GM19395 (cell line): ENCODE data around the gene GGACT.
"Not testable (repeated sequence)": the region's sequence is repeated elsewhere in the genome, so short reads cannot be mapped to it uniquely, and the experiment has no call there.

Source experiments
- ATAC-seq: cut with Tn5 transposase; IDR thresholded peaks from one replicate; pipeline ENCODE4 v1.9.1; 2021; ENCODE audit warnings: mild to moderate bottlenecking, moderate library complexity; ENCODE audit not compliant: unreplicated experiment

GGACT gene

DNA sequence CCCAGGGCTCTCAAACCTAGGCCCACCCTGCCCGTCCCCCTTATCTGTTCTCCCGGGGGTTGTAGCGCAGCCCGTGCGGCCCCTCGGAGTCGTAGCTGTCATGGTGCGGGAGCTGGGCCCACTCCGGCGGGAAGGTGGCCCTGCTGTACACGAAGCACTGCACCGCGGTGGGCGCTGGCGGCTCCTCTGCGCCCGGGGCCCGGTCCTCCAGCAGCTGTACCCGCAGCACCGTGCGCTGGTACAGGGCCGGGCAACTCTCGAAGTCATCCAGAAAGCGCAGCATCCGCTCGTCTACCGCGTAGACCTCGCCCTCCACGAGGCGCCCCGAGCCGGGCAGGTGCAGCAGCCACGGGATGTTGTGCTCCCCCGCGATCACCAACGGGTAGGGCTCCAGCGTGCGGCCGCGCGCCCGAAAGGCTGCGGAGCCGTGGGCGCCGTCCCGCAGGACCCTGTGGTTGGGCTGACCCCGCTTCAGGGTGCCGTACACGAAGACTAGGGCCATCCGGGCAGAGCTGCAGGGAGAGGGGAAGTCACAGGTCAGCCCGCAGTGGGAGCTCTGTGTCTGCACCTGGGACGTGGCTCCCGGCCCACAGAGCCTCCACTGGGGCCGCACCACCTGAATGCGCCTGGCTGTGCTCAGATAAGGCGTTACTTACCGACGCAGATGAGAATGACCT, 56.4 kb downstream of the GGACT start:
- ATAC-seq = no peak

DNA sequence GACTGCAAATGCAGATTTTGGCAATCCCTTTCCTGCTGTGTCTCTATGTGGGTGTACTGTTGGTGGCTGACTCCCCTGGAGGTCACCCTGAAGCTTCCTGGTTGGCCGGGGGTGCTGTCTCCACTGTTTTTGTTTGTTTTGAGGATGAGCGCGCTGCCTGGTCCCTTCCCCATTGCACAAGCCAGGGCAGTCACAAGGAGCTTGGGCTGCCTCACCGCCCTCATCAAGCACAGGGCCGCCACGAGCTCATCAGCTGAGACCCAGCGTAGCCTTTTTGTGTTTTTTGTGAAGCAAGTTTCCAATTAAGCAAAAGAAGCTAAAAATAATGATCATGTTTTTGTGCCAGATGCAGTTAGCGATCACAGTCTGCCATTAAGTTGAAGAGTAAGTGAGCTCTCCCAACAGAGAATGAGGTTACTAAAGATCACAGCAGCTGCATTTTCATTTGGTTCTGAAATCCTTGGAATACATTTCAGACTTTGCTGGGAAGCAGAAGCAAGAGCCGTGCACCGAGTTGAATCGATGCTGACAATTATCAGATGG, 57.8 kb downstream of the GGACT start:
- ATAC-seq = no peak

DNA sequence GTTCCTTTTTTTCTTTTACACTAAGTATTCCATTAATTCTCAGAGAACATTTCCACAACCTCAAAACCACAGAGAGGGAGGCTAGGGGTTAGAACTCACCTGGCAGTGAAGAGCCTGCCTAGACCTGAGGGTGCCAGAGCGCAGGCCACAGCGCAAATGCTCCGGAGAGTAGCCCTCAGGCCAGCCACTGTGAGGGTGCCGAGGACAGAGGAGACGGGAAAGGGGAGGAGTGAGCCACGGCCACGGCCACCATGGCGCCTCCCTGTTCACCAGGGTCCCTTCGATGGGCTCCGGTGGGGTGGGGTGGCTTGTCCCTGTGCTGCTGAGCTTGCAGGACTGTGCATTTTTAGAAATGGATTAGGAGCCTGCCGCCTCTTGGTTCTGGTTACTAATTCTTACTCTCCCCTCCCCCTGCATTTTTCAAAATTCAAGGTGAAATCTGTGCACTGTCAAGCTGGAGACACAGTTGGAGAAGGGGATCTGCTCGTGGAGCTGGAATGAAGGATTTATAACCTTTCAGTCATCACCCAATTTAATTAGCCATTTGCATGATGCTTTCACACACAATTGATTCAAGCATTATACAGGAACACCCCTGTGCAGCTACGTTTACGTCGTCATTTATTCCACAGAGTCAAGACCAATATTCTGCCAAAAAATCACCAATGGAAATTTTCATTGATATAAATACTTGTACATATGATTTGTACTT, 58.8 kb downstream of the GGACT start:
- ATAC-seq = no peak

DNA sequence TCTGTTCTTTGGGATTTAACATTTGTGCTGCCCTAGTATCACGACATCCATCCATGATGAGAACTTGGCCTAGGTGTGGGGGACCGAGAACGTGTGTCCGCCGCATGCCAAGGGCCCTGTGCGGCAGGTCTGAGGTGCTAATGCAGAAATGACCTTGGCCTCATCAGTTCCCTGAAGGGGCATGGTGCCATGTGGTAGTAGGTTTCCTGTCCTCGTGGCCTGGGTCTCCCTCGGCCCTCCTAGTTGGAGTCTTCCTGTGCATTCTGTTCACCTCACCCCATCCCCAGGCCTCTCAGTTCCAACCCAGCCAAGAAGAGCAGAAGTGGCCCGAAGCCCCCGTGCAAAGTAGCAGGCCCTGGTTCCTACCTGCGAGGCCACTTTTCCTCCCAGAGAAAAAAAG, 59.8 kb downstream of the GGACT start:
- no peak for ATAC-seq

DNA sequence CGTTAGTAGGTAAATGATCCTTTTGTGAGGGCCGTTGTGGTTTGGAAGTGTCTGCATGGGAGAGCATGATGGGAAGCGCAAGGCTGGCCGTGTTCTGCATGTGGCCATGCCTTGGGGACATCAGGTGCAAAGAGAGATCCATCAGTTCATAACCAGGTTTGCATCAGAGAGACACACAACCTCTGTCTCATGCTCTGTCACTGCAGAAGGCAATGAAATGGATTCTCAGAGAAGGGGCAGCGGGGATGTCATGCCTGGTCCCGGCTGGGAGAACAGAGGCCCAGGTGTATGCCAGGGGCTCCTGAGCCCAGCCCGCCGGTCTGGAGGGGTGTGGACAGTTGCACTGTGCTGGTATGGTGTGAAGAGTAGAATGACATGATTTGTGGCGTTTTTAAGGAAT, 60.2 kb downstream of the GGACT start:
- ATAC-seq = no peak

DNA sequence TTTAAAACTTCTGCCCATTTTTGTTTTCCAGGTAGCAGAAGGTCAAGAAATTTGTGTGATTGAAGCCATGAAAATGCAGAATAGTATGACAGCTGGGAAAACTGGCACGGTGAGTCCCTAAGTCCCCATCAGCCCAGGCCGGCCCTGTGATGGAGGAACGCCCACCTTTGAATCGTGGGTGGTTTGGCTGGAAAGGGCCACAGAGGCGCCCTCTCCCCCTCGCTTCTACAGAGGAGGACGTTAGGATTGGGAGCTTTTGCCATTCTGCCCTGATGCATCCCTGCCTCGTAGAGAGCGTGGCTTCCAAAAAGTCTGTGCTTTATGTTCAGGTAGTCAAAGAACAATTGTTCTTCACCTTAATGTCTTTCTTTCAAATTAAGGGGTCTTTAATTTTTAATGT, 60.9 kb downstream of the GGACT start:
- no peak for ATAC-seq

DNA sequence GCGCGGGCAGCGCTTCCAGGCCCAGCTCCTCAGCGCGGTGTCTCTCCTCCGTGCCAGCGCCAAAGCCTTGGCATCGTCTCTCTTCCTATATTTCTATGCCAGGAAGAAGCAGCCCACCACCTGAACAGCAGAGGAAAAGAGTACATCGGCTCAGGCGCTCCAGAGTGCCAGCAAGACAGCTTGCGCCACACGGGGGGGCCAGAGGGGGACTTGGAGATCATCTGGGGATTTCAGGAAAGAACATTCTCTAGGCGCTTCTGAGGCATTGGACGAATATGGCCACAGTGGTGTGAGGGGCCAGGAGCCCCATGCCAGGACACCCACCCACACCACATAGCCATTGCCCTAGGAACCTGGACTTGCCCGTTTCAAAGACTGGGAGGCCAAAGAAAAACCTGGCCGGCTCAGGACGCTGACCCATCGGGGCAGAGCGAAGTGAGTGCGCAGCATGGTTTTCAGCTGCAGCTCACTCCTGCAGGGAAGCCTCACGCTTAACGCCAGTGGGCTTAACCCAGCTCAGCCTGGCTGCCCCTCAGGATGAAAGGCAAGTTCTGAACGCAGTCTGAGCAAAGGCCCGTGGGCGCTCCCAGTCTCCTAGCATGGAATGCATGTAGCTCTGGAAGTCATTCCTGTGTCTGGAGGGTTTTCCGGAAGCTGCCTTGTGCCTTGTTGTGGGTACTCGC, 62.1 kb downstream of the GGACT start:
- ATAC-seq = no peak

DNA sequence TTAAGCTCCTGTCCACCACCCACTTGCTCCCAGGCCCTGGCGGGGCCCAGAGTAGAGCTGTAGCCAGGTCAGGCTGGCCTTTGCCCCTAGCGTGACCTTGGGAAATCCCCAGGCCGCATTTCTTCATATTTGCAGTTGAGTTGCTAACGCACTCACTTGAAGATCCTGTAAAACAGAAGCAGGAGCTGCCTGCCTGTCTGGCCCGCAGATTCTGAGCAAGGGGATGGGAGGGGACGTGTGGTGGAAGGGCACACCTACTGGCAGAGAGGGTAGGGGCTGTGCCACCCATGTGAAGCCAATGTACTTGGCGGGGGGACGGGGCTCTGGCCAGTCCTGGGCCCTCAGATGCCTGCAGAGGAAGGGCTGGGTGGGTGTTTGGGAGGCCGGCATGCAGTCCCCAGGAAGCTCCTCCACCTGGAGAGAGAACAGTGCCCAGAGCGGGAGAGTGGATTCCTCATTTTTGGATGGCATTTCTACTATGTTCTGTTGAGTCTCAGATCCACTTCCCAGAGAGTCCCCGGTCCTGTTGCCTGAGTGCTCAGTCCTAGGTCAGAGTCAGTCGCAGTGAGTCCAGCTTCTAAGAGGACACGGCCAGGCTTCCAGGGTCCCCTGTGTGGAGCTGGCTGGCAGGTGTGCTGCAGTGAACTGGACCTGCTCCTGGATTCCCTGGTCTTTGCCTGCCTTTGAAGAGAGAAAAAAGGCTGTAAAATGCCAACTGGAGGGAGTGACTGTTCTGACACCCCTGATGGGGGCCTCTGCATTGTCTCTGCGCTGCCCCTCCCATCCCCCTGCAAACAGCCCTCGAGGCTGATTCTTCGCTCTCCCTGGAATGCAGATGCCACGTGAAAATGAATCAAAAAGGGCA, 62.9 kb downstream of the GGACT start:
- ATAC-seq = no peak

DNA sequence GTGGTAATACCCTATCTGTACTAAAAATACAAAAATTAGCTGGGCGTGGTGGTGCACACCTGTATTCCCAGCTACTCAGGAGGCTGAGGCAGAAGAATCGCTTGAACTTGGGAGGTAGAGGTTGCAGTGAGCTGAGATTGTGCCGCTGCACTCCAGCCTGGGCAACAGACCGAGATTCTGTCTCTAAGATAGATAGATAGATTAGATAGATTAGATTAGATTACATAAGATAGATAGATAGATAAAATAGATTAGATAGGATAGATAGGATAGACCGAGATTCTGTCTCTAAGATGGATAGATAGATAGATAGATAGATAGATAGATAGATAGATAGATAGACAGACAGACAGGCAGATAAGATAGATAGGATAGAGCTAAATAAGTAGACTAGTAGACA, 63.9 kb downstream of the GGACT start:
- not testable (repeated sequence) for ATAC-seq

DNA sequence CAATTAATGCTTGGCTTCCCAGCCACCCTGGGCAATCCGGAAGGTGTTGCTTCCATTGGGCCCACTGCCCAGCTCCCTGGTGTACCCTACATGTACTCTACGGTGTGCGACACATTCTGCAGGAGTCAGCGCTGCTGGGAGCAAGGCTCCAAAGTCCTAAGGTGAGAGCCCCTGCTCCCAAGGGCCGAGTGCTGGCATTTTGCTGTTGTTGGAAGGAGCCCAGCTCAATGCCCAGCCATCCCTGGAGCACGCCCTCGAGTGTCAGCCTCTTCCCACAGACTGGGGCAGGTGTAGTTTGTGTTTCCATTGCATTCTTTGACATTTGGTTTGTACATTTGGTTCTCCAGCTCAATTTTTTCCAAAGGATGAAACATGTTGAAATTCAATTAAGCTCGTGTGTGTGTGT, 64.6 kb downstream of the GGACT start:
- no peak for ATAC-seq

DNA sequence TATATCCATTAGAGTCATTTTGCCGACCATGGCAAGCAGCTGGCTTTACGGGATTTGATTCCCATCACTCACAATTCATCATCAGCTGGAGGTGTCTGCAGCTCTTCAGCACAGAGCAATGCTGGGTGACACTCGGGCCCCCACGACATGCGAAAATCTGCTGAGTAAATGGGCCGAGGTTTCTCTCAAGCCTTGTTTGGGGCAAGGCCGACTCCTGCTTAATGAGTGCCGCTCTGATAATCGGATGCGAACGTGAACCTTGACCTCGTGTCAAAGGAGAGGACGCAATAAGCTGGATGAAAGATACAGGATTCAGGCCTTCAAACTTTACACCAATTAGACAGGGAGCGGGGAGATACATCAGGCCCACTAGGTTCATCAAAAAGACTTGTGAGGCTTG, 65.2 kb downstream of the GGACT start:
- ATAC-seq = no peak

DNA sequence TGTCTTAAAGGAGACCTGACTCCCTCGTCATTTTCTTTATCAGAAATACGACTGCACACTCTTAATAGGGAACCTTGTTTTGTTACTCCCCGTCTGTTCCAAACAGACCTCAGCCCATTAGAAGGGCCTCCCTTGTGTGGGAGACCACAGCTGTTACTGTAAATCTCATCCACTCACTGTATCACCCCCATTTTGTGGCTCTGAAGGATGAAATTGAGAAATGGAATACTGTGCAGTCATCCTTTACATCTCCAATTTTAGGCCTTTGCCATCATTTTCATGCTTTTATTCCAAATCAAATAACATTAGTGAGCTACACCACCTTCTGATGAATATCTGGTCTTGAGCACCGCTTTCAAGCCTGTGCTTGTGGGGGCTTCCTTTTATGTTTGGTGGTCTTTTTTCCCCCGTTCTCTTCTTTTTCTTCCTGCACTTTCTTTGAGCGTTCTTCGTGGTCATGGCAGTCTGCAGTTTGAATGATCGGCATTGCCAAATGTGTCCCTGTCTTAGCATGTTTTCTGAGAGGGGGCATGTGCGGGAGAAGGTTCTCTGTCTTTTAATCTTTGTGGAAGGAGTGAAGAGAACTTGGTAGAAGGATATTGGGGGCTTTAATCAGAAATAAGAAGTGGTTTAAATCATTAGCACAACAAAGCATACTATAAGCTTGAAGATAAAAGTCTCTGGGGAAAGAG, 65.8 kb downstream of the GGACT start:
- ATAC-seq = no peak

DNA sequence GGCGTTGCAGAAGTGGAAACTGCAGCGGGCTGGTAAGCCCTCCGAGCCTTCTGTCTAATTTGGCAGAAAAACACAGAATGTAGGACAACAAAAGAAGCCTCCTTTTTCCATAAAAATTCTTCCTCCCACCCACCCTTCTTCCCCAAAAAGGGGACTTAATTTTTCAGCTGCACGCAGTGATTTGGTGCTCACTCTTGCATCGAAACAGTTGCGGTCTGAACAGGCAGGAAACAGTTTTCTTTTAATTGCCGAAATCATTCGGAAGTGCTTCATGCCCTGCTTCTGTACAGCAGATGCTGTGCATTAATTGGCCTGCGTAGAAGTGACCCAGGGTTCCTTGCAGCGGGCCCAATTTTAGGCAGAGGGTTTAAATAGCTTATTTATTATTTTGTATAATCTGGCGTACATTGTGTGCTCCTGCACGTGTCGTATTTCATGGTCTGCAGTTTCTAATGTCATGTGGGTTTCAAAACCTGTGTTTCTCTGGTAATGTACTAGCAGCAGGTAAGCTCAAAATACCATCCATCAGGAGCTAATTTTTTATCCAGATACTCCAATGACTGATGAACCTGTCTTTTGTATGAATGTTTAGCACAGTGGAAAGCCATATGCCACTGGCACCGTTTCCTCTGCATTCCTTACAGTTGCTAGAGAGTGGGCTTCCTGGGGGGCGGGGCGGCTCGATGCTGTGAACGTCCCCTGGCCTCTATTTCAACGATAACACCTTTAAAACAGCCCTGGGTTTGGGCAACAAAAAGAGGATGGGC, 66.6 kb downstream of the GGACT start:
- no peak for ATAC-seq

DNA sequence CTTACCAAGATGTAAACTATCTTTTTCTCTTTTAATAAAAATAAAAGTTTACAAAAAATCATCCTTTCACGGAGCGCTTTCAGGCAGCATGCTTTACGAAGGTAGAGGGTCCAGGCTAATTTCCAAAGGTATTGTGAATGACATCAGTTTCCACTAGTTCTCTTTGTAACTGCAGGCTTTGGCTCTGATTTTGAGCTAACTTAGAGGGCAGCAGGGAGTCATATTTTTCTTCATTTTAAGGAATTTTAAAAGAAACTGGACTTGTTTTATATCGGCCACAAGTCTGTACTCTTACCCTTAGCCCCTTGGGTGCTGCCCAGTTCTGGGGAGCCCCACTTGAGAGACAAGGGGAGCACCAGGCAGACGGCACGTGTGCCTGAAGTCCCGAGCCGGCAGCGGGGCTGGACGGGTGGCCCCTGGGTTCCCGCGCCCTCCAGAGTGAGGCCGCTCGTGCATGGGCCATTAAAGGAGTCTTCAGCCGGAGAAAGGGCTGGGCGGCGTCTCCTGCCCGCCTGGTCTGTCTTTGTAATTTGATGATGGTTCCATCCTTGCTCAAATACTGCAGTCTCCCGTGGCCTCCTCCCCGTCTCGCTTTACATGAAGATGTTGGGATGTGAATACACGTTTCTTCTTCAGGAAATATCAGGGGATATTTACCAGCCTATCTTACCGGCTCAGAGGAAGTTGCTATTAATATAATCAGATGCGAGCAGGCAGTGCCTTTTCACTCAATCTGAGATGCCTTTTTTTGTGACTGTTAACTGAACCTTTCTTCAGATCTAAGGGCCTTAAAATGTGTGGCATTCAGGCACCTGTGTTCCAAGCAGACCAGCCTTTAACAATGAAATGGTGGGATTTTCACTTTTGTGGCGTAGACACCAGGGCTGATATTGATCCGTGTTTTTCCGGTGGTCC, 67.4 kb downstream of the GGACT start:
- no peak for ATAC-seq

DNA sequence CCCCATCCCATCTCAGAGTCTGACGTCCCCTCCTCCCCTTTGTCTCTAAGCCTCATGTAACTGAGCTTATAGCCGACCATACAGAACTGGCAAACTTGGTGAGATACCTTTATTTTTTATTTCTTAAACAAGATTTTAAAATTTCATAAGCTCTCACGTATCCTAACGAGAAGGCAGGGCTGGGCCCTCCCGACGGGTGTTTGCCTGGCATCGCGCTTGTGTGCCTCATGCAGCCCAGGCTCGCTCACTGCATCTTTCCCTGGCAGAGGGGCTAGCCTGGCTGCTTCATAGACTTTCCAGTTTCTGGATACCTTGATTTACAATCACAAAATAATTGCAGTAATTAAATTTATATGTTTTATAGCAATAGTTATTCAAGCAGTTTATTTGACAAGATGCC, 69.0 kb downstream of the GGACT start:
- no peak for ATAC-seq

DNA sequence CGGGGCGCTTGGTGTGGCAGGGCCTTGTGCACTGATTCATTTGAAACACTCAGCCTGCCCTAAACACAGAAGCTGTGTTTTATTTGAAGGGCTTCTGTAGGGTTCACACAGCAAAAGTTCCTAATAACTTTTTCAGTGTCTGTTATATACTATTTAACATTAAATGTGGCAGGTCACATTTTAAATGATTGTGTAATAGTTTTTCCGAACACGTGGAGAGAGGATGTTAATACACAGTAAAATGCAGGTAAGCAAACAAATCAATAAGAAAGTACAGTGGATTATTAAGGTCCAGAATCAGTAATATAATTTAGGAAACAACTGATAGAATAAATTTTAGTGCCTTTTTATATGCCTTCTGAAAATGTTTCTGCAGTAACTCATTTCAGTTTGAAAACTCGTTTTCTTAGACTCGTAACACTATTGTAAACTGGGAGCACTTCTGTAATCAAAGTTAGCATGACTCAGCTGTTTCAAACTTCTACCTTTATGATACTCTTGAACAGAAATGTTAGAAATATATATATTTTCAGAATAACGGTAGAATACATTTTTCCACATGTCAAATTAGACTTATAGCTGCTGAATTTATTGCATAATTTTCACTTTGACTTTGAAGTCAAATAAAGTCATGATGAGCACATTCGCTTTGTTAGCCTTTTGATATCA, 70.1 kb downstream of the GGACT start:
- no peak for ATAC-seq

DNA sequence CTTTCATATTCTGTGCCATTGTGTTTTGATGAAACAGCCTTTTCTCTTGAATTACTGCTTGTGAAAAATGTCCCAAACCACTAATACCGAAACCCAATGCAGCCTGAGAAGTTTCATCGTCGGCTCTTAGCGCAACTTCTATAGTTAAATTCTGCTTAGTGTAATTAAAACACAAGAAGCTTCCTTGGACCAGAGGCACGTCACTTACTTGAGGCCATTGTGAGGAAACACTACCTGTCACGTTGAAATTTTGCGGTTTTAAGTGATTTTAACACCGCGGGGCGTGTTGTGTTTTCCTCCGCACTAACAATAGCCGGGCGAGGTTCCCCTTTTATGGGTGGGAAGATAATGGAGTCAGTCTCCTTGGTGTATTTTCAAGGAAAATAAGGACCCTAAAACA, 70.9 kb downstream of the GGACT start:
- no peak for ATAC-seq

DNA sequence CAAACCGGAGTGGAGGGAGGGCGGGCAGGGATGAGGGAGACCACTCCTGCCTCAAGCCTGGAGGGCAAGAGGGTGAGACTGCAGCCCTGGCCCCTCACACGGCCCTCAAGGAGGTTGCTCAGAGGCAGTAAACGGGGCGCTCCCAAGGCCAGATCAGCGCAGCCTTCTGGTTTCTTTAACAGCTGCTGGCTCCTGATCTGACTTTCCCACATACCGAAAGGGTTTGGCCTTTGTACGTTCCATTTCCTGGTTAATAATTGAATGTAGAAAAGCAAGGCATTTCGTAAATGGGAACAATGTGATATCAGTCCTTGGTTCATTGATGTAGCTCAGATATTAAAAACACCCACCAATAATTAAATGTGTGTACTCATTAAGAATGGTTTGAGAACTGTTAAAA, 71.5 kb downstream of the GGACT start:
- ATAC-seq = no peak
